Stromal cell of bone marrow (primary cell): ENCODE data around the gene UBE2E2.

ENCODE experiments used
- DNase-seq: peaks from one replicate; pipeline ENCODE4 v3.0.0-alpha.2; 2012; ENCODE audit warnings: low read depth

Gene UBE2E2

GRCh38 chr3:23390989-23391553 lies 187.9 kb downstream of the UBE2E2 start:
- DNase-seq: no peak

- DNase-seq: no peak
Observed at GRCh38 chr3:23395115-23395514, 192.0 kb downstream of the UBE2E2 start.

- no peak for DNase-seq
Observed at GRCh38 chr3:23396746-23397145, 193.6 kb downstream of the UBE2E2 start.

- no peak for DNase-seq
Observed at GRCh38 chr3:23399221-23399620, 196.1 kb downstream of the UBE2E2 start.

- no peak for DNase-seq
Observed at GRCh38 chr3:23402728-23403492, 199.8 kb downstream of the UBE2E2 start.

- no peak for DNase-seq
Observed at GRCh38 chr3:23404246-23404645, 201.1 kb downstream of the UBE2E2 start.

- DNase-seq: no peak
Observed at GRCh38 chr3:23405081-23405480, 202.0 kb downstream of the UBE2E2 start.

GRCh38 chr3:23406601-23407000 lies 203.5 kb downstream of the UBE2E2 start:
- DNase-seq: peak; percentile 0

GRCh38 chr3:23418026-23418425 lies 214.9 kb downstream of the UBE2E2 start:
- DNase-seq: no peak

- peak; percentile 6 for DNase-seq
Observed at GRCh38 chr3:23421811-23422516, 218.8 kb downstream of the UBE2E2 start.

GRCh38 chr3:23422517-23422851 lies 219.4 kb downstream of the UBE2E2 start:
- no peak for DNase-seq

- no peak for DNase-seq
Observed at GRCh38 chr3:23425410-23425809, 222.3 kb downstream of the UBE2E2 start.

GRCh38 chr3:23430781-23431398 lies 227.8 kb downstream of the UBE2E2 start:
- no peak for DNase-seq

- DNase-seq: no peak
Observed at GRCh38 chr3:23431764-23432163, 228.6 kb downstream of the UBE2E2 start.

GRCh38 chr3:23435318-23435717 lies 232.2 kb downstream of the UBE2E2 start:
- no peak for DNase-seq

GRCh38 chr3:23435904-23436303 lies 232.8 kb downstream of the UBE2E2 start:
- DNase-seq: no peak

GRCh38 chr3:23437484-23438145 lies 234.5 kb downstream of the UBE2E2 start:
- DNase-seq: no peak

- no peak for DNase-seq
Observed at GRCh38 chr3:23438657-23439056, 235.5 kb downstream of the UBE2E2 start.

GRCh38 chr3:23439080-23439479 lies 236.0 kb downstream of the UBE2E2 start:
- no peak for DNase-seq

- DNase-seq: no peak
Observed at GRCh38 chr3:23440416-23441294, 237.5 kb downstream of the UBE2E2 start.
